GM18499 (cell line): ENCODE measurements around the gene HOXB3.

ENCODE experiments used
- ATAC-seq: cut with Tn5 transposase; IDR thresholded peaks from one replicate; pipeline ENCODE4 v1.9.1; 2021; ENCODE audit warnings: moderate number of reproducible peaks; ENCODE audit not compliant: insufficient read depth, unreplicated experiment

Gene HOXB3

DNA sequence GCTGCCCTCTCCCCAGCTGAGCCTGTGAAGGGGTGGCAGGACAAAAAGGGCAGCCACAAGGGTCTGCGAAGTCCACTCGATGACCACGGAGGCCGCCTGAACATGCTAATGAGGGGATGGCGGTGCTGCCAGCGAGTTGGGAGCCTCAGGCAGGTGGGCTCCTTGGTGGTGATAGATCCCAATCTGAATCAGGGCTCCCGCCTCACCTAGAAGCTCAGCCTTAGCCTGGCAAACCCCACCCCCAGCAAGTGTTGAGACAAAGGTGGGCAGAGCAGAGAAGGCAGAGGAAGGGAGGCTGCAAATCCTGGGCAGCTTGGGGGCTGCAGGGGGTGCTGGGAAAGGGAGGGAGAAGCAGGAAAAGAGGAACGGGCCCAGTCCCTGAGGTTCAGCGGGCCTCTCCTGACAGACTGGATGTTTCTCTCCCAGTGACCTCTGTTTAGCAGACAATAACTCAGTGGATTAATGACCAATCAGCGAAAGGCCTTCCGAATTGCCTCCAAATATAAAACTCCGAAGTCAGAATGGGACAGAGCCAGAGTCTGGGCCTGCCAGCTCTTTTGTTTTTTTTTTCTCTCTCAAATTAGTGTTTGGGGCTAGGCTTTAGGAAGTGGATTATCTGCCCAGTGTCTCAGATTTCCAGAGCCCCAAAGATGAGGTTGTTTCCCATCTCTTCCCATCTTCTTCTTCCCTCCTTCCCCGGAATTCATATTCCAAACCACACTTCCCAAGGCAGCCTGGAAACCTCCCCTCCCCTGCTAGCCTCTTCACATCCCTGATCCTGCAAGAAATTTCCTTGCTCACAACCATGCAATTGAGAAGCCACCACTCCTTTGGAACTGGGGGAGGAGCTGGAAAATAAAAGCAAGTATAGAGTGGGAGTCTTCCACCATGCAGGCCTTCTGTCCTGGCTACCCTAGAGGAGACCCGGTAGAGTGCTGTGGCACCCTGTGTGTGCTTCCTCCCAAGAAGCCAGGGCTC is 29.9 kb downstream of the HOXB3 start:
- no peak for ATAC-seq

DNA sequence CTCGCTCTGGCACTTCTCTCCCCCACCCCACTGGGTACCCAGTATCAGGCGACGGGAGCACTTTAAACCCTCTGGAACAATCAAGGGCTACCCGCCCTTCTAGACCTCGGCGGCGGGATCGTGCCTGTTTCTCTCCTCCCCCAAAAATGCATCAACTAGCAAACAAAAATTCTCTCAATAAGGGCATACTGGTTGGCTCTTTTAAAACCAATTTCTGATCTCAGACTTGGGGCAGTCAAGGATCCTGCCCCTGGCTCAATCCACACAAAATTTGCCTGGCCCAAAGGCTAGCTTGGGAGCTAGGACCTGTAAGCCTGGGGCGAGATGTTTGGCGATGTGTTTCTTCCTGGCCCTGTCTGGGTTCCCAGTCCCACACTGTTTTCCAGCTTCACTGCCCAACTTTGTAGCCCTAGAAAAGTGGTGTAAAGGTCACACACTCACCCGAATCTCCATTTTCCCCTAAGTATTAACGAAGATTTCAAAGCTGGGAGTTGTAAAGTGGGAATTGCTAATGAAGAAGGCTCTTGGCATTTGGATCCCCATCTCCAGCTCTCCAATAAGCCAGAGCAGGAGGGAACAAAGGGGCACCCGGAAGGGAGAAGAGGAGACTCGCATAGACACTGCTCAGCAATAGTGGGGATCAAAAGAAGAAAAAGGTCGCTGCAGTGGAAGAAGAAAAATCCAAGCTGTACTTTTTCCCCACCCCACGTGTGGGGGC is 30.8 kb downstream of the HOXB3 start:
- ATAC-seq = no peak

DNA sequence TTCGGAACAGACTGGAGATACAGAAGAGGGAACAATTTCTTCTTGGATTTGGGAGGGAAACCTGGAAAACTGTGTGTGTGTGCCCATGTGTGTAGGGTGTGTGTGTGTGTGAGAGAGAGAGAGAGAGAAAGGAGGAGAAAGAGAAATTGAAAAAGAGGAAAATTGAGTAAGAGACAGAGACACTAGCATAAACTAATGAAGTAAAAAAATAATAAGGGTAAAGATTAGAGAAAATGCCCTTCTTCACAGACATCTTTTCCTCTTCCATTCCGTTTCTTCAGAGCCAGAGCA is 31.3 kb downstream of the HOXB3 start:
- ATAC-seq = no peak

DNA sequence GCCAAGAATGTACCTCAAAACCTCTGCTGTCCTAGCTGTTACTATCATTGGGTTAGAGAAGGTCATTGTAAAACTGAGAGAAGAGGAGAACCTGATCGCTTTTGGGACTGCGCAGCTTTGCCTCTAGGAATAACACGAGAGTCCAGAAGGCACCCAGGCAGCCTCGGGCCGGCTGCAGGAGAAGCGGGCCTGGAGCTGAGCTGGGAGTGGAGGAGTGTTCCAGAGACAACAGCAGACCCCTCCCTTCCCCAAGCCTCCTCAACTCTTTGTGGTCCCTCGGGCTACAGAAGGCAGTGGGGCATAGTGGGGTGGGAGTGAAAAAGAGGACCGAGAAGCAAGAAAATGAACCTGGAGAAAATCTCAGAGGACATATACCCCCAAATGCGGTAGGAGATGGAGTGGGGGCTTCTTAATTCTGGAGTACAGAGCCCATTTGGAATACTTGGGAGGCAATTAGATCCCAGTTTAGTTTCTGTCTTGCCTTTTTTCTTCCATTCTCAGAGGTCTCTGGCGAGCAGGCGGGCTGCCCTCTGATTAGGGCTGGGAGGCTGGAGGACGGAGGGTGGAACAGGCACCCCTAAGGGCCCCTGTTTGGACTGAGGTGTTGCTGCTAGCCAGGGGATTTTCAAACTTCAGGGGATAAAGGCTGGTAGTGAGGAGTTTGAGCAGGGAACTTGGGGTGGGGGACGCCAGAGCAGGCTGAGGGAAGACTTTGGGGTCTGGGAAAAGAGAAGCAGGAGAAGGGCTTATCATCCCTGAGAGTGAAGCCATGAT is 31.8 kb downstream of the HOXB3 start:
- no peak for ATAC-seq

DNA sequence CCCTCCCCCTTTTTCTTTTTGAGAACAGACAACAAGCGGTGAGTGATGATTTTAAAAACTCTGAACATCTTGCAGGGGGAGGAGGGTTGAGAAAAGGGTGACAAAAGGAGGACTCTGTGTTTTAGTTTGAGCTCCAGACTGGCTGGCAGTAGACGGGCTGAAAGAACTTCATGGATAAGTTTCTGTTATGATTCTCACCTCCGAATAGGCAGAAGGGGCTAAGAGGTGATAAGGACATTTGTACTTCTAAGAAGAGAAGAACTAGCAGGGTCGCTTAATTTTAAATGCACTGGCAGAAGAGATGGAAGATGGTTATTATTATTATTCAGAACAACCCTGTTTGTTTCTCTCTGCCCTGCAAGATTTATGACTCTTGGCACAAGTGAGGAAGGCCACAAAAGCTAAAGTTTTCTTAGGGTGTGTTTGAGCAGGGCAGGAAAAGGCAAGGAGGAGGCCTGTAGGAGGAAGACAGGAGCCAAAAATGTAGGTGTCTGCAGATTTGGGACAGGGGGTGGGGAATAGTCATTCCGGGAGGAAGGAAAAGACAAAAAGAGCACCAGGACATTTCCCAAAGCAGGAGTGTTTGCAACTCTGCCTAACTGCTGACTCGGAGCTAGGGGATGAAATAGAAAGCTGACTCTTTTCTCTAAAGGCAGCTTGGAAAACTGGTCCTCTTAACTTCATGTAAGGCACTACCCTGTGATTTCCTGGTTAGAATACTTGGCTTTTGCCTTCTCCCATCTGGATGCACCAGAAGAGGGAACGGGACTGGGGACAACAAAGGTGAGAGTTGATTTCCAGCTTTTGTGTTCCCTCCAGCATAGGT is 33.3 kb downstream of the HOXB3 start:
- no peak for ATAC-seq

DNA sequence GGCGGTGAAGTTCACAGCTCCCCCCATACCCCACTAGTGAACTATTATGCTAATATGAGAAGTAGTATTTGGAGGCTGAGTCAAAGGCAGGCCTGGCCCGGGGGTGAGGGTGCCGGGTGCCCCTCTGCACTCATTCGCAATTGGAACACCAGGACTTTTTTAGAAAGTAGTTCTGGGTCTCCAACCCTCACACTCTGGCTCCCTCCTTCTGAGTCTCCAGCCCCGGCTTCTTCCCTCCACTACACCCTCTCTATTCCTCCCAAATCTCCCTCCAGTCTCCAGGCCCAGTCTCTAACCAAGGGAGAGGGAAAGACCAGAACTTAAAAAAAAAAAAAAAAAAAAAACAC is 33.8 kb downstream of the HOXB3 start:
- ATAC-seq = no peak

DNA sequence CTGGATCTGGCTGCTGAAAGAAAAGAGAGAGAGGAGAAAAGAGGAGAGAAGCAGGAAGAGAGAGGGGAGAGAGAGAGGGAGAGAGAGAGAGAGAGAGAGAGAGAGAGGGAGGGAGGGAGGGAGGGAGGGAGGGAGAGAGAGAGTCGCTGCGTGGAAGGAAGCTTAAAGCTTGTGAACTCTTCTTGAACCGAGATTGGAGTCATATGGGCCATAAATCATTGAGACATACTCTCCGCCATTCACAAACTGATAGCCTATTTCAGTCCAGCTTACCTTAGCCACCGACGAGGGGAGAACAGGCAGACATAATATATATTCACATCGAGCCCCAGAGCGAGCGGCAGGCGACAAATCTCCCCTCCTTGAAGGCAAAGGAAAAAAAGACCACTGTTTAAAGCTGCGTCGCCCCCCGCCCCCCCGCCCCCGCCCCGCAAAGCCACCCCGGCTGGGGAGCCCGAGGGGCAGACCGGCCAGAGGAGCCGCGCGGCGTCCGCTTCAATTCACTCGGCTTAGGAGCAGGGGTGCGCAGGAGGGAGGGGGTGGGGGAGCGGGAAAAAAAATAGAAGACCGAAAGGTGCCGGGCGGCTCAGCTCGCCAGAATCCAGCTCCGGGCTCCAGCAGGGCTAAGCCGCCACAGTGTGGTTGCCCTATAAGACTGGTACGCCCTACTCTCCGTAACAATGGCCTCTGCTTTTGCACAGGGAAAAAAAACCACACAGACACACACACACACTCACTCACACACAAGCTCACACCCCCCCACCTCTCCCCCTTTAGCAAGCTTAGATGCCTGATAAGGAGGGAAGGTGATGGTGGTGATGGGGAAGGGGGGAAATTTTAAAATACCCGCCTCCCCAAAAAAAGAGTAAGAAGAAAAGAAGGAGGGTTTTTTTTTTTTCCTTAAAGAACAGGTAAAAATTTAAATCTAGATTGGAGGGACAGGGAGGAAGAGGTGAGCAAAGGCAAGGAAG is 34.5 kb downstream of the HOXB3 start:
- no peak for ATAC-seq

DNA sequence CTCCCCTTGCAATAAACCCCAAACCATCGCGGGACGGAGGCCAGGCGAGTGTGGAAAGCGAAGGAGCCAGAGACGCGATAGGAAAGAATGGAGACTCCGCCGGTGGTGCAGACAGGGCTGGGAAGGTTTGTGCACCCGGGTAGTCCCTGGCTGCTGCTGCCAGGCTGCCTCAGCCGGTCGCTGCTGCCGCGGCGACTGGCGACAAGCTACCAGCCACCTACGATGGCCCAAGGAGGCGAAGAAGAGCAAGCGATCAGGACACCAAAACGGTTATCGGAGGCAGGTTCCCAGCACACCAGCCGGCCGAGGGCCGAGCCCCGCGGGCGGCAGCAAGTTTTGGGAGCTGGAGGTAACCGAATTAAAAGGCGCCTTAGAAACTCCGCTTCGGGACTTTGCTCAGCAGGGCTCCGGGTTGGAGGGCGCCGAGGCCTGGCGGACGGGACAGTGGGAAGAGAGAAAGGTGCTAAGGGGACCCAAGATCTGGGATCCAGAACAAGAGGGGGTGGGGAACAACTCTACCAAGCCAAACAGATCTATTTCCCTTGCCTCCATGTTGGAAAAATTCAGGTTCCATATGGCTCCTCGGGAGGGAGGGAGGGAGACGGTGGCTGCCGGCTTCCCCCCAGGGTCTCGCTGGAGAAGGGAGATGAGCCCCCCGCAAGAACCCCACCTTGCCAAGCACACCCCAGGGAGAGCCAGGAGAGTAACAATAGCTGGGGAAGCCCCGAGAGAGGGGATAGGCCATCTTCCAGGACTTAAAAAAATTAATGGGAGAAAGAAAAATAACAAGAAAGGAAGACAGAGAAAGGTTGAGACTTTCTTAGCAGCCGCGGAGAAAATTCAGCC is 35.4 kb downstream of the HOXB3 start:
- no peak for ATAC-seq

DNA sequence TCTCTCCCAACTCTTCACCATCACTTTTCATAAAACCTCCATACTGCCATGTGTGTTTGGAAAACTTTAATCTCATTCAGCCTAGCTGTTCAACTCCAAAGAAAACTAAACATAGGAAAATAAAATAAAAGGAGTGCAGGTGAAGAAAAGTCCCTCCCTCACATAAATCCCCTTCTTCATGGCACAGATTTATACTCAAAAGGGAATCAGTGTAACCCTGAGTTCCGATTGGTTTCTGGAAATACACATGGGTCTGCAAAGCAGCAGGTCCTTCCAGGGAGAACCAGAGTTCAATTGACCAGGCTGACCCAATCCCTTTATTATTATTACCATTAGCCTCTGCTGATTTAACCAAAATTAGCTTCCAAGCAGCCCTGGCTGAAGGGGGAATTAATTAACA is 36.2 kb downstream of the HOXB3 start:
- ATAC-seq = no peak

DNA sequence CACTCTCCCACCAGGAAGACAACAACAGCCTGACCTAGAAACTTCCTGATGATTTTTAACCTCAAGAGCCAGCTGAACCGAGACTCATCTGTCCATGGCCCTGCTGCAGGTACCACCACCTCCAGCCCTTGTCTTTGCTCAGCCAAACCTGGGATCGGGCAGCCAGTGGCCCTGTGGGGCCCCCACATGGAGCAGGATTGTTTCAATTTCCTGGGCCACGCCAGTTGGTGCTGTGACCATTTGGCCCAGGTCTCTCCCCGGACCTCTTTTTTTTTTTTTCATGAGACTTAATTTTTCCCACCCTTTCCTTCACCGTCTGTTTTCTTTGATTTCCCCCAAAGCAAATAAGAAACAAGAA is 36.9 kb downstream of the HOXB3 start:
- no peak for ATAC-seq

DNA sequence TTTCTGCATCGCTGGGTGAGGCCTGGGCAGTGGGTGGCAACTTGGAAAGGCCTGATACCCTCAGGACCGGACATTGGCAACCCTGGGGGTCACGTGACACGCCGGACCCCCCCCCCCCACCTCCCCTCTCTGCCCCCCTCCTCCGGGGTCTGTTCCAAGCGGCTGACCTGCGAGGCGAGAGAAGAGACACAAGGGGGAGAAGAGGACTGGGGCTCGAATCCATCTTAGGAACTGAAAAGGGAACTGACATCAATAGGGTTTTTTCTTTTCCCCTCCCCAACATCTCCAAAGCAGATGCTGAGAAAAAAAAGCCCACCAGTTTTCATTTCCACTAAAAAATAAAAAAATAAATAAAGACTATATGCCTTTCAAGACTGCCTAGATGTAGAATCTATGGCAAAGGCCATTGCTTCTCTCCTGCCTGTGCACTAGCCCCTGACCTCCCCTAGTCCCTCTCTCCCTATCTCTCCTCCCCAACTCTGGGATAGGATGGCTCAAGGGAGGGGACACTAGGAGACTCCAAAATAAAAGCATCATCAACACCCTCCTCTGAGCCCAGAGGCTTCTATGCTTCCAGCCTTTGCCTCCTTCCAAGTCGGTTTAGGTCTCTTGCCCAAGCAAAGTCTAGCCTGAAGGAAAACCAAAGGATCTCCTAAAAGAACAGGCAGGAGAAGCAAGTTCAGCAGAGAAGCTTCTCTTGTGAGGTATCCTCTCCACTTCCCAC is 37.4 kb downstream of the HOXB3 start:
- no peak for ATAC-seq

DNA sequence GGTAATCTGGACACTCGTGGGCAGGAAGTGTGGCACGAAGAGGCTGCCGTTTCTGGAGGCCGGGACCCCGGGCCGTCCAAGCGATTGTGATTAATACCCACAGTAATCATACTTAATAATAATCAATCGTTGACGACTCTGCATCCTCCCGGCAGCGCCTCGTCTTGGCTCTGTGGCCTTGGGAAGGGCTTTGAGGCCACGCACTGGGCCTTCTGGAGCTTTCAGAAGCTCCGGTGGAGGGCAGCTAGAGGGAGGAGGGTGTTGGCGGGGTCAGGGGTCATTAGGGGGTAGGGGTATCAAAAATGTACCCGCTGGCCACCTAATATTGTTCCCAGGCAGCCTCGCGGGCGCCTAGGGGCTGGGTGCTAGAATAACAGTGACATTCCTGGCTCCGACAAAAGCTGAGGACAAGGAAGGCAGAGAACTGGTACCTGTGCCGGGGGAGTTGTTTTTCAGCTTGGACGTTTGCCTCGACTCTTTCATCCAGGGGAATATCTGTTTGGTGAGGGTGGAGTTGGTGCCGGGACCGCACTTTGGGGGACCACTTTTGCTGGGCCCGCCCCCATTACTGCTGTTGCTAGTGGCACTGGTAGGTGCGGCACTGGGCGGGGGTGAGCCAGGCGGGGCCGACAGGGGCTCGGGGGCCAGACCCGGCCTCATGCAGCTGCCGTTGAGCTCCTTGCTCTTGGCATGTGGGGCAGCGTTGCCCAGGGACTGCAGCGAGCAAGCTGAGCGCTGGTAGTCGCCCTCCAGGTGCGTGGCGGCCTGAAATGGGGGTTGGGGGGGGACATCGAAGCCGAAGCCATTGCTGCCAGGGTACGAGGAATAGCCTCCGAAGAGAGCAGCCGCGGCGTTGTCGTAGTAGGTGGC is 38.2 kb downstream of the HOXB3 start:
- ATAC-seq = no peak

DNA sequence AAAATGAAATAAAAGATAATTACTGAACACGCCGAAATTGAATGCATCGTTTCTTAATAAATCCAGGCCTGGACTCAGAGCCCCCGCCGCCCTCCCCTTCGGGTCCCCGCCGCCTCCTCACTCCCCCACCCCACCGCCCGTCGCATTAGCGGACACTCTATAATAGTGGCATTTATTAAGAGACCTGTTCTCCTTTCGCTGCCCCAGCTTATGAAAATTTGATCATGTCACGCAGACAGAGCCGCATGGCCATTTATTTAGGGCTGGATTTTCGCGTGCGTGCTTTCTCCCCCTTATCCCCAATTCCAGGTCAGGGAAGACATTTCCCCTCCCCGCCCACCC is 38.9 kb downstream of the HOXB3 start:
- ATAC-seq = no peak

DNA sequence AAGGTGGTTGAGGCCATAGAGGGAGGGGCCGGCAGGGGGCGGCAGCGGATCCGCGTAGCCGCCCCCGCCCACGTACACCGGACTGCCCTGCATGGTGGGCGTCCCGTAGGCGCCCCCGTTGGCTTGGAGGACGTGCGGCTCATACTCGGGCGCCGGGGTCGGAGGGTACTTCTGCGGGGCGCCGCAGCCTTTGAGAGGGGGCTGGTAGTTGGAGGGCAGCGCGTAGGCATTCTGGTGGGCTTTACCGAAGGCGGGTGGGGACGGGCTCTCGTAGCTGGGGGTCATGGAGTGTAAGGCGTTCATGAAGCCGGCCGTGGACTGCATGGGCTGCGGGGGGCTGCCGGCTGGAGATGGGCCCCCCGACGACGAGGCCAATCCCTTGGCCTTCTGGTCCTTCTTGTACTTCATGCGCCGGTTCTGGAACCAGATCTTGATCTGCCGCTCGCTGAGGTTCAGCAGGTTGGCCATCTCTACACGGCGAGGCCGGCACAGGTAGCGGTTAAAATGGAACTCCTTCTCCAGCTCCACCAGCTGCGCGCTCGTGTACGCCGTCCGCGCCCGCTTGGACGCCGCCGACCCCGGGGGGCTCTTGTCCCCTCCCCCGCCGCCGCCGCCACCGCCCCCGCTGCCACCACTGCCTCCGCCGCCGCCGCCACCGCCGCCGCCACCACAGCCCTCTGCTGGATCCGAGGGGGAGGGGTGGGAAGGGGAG is 39.4 kb downstream of the HOXB3 start:
- ATAC-seq = no peak

DNA sequence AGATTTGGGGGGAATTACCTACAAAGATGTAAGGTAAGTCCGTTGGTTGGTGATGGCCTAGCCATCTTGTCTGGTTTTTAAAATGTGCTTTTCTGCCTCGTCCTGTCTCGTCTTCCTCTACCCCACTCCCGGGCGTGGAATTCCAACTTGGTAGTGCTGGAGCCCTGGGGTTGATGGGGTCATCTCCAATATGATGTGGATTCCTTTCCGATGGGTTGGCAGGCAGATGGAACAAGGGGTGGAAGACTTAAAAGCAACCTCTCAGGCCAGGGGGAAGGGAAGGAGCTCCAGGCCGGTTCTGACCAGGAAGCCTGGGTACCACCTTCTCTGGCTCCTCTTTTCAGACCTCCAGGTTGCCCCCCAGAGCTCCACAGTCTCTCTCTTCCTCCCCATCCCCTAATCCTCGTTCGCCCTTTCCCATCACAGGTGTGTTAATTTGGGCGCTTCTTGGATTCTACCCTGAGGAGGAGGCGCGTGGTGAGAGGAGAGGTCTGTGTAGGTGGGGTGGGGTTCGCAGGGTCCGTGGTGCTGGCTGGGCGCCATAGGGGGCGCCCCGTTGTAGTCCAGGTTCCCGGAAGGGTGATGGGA is 40.0 kb downstream of the HOXB3 start:
- ATAC-seq = no peak

DNA sequence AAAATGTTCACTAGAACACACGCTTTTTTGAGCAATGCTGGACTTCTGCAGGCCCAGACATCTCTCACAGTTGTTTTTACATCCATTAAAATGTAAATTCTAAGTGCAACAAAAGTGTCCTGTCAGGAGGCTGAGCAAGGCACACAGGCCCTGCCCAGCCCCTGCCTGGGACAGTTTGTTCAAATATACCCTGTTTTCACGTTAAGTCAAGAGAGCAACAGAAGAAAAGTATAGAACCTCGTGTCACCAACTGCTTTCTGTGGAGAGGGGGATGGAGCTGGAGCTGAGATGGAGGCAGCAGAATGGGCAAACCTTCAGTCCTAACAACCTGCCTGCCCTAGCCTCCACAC is 40.8 kb downstream of the HOXB3 start:
- ATAC-seq = no peak
